ENCODE data around the gene USH2A.

USH2A gene

DNA sequence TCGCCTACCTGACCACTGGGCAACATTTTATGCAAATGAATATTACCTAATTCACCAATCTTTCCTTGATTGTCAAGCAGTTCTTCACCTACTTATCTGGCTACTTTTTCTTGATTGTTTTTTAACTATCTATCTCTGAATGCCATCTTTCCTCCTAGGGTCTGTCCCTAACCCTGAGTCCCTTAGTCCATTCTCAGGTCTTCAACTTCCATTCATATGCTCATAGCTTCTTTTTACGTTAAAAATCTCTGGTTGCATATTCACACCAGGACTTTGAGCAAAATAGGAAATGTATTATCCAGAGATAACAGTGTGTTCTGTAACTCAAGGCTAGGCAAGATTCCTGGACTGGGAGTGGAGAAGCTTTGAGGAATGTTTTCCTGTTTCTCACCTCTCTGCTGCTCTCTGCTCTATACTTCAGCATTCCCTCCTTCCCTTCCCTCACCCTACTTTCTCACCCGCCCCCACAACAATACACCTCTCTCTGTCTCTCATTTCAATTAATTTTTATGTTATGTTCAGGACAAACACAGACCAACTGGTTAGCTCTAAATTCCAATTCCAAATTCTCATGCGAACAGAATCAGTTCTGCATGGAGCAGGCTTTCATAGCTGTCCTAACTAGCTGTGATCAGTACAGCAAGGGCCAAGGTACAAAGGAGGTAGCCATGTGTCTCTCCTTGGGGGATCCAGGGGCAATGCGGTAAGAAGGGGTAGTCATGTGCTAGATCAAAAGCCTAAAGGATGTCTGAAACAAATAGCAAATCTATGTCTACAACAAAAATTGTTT, 278.4 kb downstream of the USH2A start:
- in situ Hi-C loops (cut with MboI; ENCODE audit: low sequenced_read_pairs), result no loop called here

DNA sequence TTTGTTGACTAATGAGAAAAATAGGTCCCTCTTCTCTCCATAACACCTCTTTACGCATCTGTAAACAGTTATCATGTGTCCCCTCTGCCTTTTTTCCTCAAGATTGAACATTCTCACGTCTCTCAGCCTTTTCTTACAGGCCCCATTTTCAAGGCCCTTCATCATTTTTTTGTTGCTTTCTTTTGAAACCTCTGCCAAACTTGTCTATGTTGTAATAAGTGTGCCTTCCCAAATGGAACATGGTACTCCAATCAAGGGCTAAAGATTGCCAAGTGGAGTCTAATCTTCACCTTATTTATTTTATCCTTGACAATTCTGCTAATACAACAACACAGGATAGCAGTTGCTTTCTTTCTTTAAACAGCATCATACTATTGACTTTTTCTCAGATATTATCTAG, 280.3 kb downstream of the USH2A start:
- in situ Hi-C loops (cut with MboI; ENCODE audit: low sequenced_read_pairs), result no loop called here

DNA sequence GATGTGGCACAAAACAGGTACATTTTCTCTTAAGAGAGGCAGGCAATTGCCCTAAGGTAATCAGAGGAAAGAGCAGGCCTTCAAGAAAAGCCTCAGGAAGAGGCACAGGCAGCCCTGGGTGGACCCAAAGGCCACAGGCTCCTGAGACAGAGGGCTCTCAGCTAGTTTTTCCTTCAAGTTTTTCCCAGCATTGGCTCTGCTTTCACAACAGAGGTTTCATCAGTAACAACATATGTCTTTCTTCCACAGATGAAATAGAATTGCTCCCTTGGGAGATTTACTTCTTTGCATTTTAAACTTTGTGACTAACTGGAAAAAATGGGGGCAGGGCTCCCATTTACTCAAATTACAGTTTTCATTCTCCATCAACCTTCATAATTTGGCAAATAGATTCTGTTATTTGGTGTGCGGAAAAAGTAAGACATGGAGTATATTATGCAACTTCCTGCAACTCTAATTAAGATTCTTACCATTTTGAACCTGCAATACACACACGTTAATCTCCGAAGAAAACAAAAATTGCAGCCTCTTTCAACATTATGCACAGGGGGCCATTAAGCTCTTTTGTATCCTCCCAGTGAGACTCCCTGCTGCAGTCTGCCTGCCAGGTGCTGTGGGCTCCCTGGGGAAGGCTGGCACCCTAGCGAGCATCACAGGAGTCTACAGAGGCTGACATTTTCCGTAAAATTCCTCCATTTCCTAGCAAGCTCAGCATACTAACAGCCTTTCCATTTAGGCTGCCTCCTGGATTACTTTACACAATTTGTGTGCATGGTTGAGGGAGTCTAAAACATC, 282.3 kb downstream of the USH2A start:
- in situ Hi-C loops (cut with MboI; ENCODE audit: low sequenced_read_pairs), result no loop called here

DNA sequence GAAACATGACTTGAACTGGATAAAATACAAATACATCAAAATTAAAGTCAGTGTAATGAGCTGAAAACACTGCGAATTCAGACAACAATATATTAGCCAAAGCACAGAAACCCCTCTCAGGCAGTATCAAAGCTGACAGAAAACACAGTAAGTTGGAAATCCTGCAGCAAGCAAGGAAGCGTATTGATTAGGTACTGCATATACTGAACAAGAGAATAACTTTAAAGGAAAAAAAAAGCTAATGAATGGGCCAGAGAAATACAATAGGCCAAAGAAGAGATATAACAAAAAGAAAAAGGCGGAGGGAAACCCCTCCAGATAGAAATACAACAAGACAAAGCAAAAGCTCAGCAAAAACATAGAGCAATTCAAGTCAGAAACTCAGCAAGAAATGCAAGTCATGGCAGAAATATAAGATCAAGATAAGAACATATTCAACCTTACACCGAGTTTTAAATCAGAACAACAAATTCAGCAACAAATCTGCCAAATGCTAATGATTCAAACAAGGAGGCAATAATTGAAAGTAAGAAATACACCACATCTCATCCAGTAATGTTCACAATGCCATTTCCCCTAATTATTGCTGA, 299.0 kb downstream of the USH2A start:
- in situ Hi-C loops (cut with MboI; ENCODE audit: low sequenced_read_pairs), result no loop called here

DNA sequence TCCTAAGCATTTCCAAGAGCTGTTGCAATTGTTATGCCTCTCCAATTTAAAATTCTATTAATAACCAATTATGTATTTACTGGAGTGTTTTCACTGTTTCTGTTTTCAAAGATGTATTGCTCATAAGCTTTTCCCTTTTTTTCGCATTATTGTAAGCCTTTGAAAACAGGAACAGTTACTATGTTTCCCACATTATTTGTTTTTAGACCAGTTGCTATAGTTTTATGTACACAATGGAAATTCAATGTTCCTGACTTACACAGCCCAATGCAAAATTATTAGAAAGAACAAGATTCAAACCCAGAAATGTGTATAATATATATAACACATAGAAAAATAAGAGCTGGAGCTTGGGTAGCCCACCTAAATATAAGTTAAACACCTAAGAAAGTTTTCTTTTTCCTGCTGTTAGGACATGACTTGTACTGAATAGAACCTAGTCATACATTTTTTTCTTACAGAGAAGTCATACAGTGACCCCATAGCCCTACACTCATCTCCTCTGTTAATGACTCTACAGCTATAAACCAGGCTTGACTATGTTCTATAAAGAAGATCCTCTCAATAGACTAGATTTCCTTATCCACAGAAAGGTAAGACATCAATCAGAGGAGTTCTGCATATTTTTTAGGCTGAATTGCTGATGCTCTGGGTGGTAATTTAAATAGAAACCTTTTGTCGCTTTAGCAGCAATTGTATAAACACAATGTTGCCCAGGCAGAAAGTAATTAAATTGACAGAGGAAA, 299.6 kb downstream of the USH2A start:
- in situ Hi-C loops (cut with MboI; ENCODE audit: low sequenced_read_pairs), result no loop called here

DNA sequence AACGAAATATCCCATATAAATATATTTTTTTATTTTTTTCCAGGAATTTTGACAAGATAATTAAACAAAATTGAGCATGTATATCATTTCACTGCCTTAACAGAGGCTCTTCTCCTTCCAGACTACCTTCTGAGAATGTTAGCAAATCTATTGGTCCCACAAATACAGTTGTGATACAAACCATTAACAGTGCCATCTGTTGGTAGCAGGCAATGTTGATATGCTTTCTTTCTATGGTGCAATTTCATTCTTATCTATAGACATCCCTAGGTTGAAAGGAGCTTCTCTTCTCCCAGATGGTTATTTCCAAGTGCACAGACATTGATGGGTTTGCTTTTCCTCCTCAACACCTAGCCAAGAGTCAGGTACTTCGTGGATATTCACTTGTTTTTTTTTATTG, 303.6 kb downstream of the USH2A start:
- in situ Hi-C loops (cut with MboI; ENCODE audit: low sequenced_read_pairs), result no loop called here

DNA sequence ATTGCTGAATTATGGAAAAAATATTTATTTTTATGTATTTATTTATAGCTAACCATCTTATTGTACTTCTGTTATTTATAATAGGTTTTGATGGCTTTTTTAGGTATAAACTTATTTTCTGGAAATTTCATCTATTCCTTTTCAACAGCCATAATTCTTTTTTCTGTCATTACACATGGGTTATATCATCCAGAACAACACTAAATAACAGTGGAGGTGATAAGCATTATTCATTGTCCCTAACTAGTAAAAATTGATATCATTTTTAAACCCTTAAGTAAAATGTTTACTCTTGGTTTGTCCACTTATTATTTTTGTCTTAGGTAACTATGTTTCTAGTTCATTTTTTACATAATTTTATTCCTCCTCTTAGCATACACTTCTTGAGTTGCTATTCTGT, 309.1 kb downstream of the USH2A start:
- in situ Hi-C loops (cut with MboI; ENCODE audit: low sequenced_read_pairs), result no loop called here

DNA sequence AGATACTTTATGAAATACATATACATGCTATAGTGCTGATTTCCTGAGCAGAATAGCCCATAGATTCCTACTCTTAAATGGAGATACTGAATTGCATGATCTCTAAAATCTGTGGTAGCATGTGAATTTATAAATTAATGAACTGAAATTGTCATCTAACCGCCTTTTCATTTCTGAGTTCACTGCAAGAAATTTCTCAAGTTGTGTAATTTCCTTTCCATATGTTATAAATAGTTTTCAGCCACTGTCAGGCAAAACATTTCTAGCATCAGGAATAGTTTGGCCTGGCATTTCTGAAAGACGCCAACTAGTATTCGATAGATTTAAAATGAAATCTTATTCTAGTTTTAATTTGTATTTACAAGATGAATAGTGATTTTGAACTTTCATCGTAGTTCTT, 310.1 kb downstream of the USH2A start:
- in situ Hi-C loops (cut with MboI; ENCODE audit: low sequenced_read_pairs), result no loop called here

DNA sequence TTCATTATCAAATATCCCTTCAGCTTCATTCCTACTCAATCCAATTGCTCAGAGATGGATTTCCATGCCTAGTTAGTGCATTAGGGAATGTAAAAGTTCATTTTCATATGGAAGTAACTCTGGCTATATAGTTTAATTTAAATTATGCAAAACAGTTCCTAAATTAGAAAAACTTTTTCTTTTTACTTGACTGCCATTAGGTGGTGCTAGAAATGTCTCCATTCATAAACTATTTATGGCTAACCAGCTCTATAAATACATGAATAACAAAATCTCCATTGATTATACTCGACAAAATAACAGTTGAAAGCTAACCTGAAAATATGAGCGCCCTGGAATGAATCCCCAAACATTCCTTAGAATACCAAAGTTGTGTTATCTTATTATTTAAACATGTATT, 311.4 kb downstream of the USH2A start:
- in situ Hi-C loops (cut with MboI; ENCODE audit: low sequenced_read_pairs), result no loop called here

DNA sequence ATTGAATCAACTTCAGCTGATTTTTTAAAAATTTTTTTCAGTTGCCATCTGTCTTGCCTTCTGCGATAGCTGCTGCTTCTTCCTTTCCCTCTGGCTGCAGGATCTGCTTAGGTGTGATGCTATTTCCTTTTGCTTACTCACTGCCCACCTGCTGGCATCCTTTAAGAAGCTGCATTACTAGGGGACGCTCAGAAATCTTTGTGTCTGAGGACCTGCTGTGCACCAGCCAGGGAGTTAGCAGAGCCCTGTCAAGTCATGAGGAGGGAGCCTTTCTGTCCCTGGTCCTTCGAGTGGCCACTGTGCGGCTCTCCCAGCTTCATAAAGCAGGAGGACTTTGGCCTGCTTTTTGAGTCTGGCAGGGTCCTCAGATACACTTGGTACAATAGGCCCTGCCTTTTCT, 327.8 kb downstream of the USH2A start:
- in situ Hi-C loops (cut with MboI; ENCODE audit: low sequenced_read_pairs), result no loop called here

DNA sequence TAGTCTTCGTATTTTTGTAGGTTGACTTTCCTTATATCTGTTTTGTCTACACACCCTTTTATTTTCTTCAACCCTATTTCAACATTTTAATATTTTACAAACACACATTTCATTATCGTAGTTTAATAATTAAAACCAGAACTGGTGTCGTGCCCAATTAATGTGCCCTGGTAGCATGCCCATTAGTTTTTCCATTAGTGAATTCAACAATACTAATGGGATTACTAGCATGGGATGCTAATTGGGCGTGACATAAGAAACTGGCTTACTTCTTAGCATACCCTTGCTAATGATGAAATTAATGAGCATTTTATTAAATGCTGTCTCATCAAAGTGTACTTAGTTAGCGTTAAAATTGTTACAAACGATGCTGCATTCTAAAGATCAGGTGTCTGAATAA, 332.7 kb downstream of the USH2A start:
- in situ Hi-C loops (cut with MboI; ENCODE audit: low sequenced_read_pairs), result no loop called here

DNA sequence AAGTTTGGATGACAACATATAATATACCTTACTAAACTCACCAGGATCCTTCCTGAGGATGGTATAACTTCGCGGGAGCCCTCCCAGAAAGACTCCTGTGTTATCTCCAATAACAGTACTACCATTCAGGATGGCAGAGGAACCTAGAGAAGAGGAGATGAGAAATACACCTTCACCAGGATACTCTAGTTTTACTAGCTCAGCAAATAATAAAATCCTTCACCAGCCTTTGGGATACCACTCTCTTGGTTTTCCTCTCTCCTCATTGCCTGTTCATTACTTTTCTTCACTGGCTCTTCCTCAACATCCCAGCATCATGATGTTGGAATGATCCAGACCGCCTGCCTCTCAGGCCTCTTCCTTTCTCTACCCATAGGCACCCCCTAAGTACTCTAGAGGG, 336.6 kb downstream of the USH2A start:
- in situ Hi-C loops (cut with MboI; ENCODE audit: low sequenced_read_pairs), result no loop called here

DNA sequence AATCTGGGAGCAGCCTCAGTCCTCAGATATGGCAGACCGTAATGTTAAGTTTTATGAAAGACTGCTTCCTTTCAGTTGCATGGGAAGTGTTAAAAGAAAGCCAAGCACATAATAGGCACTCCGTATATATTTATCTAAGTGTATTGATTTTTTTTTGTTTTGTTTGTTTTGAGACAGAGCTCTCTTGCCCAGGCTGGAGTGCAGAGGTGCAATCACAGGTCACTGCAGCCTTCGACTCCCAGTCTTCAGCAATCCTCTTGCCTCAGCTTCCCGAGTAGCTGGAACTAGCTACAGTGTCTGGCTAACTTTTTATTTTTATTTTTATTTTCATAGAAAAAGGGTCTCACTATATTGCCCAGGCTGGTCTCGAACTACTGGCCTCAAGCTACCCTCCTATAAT, 341.8 kb downstream of the USH2A start:
- in situ Hi-C loops (cut with MboI; ENCODE audit: low sequenced_read_pairs), result no loop called here

DNA sequence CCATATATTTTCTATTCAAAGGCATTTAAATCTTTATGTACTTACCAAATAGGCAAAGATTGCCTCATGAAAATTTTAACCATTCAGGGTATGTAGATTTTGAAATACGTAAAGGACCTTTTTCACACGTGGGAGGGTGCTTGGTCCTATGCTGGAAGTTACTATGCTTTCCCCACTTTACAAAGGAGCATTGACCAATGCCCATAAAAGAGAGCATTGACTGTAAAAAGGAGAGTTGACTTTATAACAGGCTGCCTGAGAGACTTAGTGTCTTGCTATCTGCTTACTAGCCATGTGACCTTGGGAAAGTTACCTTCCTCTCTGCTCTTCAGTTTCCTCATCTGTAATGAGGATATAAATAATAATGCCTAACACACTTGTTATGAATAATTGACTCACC, 346.5 kb downstream of the USH2A start:
- in situ Hi-C loops (cut with MboI; ENCODE audit: low sequenced_read_pairs), result no loop called here

DNA sequence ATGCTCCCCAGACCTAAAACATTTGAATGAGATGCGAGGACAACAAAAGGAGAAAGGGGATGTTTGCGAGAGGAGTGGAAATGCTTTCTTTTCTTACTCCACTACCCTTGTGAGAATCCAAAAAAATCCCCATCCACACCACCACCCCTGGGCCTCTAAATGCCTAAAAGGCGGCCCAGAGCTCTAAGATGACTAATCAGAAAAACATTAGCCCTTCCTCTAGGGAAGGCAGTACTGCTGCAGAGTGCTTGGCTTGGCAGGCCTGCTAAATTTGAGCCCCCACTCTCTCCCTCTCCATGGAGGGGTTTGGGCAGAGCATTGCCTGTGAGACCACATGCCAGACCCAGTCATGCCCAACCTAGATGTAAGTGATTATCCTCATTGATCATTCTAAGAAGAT, 347.9 kb downstream of the USH2A start:
- in situ Hi-C loops (cut with MboI; ENCODE audit: low sequenced_read_pairs), result no loop called here

DNA sequence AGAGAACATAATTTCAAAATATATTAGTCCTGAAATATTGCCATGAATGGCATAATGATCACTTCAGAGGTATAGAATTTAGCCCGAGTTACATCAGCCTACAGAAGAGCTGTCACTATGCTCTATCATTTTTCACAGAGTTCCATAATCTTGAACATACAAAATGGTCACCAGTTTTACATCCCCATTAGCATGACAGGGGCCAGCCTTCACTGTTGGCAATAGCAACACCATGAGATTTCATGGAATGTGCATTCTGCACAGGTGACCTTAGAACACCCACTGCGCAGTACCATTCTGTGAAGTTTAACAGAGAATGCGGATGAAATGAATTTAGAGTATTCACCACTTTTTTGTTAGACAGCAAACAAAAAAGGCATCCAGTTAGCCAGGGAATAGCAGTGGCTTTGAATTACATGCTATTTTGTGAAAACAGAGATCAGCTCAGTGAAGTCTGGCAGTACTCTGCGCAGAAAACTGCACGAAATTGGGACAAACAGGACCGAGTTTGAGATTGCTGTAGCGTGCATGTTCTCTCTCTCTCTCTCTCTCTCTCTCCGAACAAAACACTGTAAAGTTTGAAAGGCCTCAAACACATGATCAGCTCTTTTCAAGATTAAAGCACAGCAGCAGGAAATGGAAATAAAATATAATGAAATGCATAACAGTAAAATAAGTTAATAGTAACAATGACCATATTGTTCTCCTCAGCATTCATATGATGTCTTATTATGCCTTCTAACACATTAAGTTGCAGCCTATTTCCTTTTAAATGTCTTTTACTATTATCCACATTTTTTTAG, 349.3 kb downstream of the USH2A start:
- in situ Hi-C loops (cut with MboI; ENCODE audit: low sequenced_read_pairs), result no loop called here

DNA sequence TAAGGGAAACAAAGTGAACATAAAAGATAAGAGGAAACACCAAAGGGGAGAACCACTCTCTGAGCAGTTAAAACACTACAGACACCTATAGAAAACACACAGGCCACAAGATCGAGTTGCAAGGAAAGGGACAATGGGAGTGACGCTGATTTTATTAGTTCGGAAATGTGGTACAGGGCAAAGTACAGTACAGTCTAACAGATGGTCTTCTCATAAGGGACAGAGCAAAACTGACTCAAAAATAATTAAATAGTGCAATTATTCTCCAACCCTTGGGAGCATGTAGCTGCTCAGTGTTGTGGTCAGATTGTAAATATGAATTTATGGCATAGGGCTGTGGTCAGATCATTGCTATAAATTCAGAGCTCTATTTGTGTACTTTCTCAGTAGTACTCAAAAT, 352.0 kb downstream of the USH2A start:
- in situ Hi-C loops (cut with MboI; ENCODE audit: low sequenced_read_pairs), result no loop called here

DNA sequence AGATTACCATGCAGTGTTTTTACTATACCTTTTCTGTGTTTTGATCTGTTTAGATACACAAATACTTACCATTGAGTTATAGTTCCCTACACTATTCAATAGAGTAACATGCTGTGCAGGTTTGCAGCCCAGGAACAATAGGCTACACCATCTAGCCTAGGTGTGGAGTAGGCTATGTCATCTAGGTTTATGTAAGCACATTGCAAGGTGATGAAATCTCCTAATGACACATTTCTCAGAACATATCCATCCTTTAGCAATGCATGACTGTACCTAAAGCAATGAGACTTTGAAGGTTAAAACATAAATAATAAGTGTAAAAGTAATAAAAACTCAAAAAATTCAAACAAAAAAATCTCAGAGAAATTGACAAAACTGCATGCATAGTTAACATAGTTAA, 358.6 kb downstream of the USH2A start:
- in situ Hi-C loops (cut with MboI; ENCODE audit: low sequenced_read_pairs), result no loop called here

DNA sequence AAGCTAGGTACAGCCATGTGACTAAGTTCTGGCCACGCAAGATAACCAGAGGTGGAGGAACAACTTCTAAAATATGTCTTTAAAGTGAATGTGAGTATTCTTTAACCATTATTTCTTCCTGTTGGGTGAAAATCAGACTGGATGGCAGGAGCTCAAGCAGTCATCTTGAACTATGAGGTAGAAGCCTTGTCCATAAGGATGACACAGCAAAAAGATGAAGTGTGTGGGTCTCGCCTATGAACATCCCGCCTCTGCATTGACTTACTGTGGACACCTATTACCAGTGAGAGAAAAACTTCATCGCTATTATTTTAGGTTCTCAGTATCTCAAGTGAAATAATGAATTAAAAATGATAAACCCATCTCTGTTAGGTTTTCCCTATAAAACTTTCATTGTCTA, 365.3 kb downstream of the USH2A start:
- in situ Hi-C loops (cut with MboI; ENCODE audit: low sequenced_read_pairs), result no loop called here

DNA sequence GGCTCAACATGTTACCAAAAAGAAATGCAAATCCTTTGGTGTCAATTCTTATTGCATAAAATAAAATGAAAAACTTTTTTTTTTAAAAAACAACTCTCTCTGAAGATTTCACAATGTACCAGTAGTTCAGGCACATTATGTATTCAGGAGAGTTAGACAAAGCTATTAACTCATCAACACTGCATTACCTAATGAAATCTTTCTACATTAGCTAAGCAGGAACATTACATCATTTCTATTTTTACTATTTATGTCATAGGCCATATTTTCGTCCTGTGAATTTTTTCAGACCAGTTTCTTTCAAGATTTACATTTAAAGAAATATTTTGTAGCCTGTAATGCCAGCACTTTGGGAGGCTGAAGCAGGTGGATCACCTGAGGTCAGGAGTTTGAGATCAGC, 366.2 kb downstream of the USH2A start:
- in situ Hi-C loops (cut with MboI; ENCODE audit: low sequenced_read_pairs), result no loop called here

DNA sequence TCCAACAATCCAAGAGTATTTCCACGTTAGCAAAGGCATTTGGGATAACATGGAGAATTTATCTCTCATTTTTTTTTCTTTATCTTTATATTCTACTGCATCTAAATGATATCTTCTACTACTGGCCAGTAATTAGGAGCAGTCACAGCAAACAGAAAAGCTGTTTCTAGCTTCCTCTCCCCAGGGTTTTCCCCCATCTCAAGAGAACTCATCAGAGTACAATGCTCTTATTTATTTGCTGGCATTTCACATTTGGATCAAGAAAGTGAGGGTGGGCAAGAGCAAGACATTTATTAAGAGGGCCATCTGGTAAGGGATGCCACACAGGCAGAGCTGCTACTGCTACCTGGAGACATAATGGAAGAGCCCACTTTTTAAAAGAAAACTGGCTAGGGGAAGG, 368.2 kb downstream of the USH2A start:
- in situ Hi-C loops (cut with MboI; ENCODE audit: low sequenced_read_pairs), result no loop called here
